DND-41 (cell line): ENCODE measurements around the gene RUNX3.

Experiments used
- ATAC-seq: fragments of 200-7000 bp; cut with Tn5 transposase; 3 replicates; pipeline ENCODE4 v1.9.1; 2021; ENCODE audit warnings: low read depth; ENCODE audit not compliant: insufficient read depth
- DNase-seq: peaks from one replicate; pipeline ENCODE4 v3.0.0-alpha.2; 2020
- H2AFZ ChIP-seq: 2 replicates; pipeline ENCODE4 v1.6.0; 2012; ENCODE audit warnings: low read depth, low read length
- H3K27ac ChIP-seq: 2 replicates; pipeline ENCODE4 v1.5.1; 2012; ENCODE audit warnings: low read length, inconsistent platforms
- H3K27me3 ChIP-seq: fragments of 200-600 bp; sonication (generic); 2 replicates; pipeline ENCODE4 v1.6.0; 2012; ENCODE audit warnings: low read length, mild to moderate bottlenecking, inconsistent platforms; ENCODE audit not compliant: insufficient read depth, poor library complexity
- H3K36me3 ChIP-seq: 2 replicates; pipeline ENCODE4 v1.5.1; 2012; ENCODE audit warnings: low read length, inconsistent platforms; ENCODE audit not compliant: insufficient read depth
- H3K4me1 ChIP-seq: 2 replicates; pipeline ENCODE4 v1.5.1; 2012; ENCODE audit warnings: mild to moderate bottlenecking, low read length; ENCODE audit not compliant: insufficient read depth
- H3K4me2 ChIP-seq: 2 replicates; pipeline ENCODE4 v1.6.0; 2012; ENCODE audit warnings: mild to moderate bottlenecking, moderate library complexity, low read length, inconsistent platforms; ENCODE audit not compliant: insufficient read depth
- H3K4me3 ChIP-seq, 2 experiments: fragments of 200-600 bp in 1 of 2; shearing (Covaris generic) in 1 of 2; 2 replicates each; pipeline ENCODE4 v1.5.1; 2012 to 2016; ENCODE audit warnings: inconsistent platforms in 2 of 2, low read length in 2 of 2, mild to moderate bottlenecking in 2 of 2, low read depth in 1 of 2, moderate library complexity in 1 of 2
- H3K79me2 ChIP-seq: 2 replicates; pipeline ENCODE4 v1.6.0; 2012; ENCODE audit warnings: low read length, inconsistent platforms; ENCODE audit not compliant: insufficient read depth
- H3K9ac ChIP-seq: 2 replicates; pipeline ENCODE4 v1.6.0; 2012; ENCODE audit warnings: low read depth, mild to moderate bottlenecking, inconsistent platforms, low read length, moderate library complexity
- H3K9me3 ChIP-seq: 2 replicates; pipeline ENCODE4 v1.5.1; 2012; ENCODE audit warnings: low read length, moderate library complexity, mild to moderate bottlenecking, inconsistent platforms; ENCODE audit not compliant: insufficient read depth, severe bottlenecking
- H4K20me1 ChIP-seq: 2 replicates; pipeline ENCODE4 v1.6.0; 2012; ENCODE audit warnings: low read length; ENCODE audit not compliant: insufficient read depth
- EZH2 ChIP-seq: IDR thresholded peaks from 3 replicates; pipeline ENCODE4 v1.6.1; 2012; ENCODE audit warnings: borderline replicate concordance, low read depth, mild to moderate bottlenecking, moderate library complexity, low read length, inconsistent platforms; ENCODE audit not compliant: severe bottlenecking
- TF ChIP-seq, protein P1 (sequence below): IDR thresholded peaks from 2 replicates; pipeline ENCODE4 v1.5.1; 2012; ENCODE audit warnings: borderline replicate concordance, low read length, moderate library complexity, mild to moderate bottlenecking; ENCODE audit not compliant: poor library complexity, severe bottlenecking; ENCODE audit errors: extremely low read depth

Gene RUNX3

DNA sequence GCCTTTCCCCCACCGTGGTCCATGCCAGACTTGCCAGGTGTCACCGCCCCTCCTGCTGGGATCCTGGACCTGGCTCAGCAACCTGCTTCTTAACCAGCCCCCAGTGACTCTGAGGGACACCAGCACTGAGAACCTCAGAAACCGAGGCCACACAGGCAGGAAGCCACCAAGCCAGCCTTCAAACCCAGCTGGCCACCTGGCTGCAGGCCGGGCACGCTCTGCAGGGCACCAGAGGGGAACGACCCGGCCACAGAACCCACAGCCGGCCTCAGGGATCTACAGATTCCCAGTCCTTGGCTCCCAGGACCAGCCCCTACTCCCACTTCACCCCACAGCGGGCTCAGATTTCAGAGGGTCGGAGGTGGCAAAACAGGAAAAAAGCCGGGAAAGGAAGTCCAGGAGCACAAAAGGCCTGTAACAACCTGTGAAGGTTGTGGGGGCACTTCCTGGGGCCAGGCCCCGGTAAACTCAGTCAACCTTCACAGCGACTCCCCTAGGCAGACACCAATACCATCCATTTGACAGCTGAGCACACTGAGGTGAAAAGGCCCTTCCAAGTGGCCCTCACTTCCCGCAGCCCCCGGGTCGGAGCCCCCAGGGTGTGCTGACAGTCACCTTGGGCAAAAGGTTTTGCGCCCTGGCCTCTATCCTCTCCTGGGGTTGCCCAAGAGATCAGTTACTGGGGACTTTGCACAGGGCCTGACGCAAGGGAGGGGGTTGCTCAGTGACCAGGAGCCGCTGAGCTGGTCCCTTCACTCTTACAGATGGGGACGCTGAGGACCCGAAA, 14.1 kb downstream of the RUNX3 start:
- Histone ChIP-seq H3K9me3 (no peaks in the 10 kb centered on the region), H3K27ac (no peak overlapping the region), H3K9ac (no peak overlapping the region), H3K4me2 (no peak overlapping the region), H3K27me3 (no peaks in the 10 kb centered on the region), H3K4me1 (no peaks in the 10 kb centered on the region), H3K36me3 (peaks cover 23% of the 10 kb centered on the region), H3K4me3 (no peak overlapping the region), H3K79me2 (no peaks in the 10 kb centered on the region), H2AFZ (no peak overlapping the region), H4K20me1 (peaks cover 13% of the 10 kb centered on the region)
- no peak for TF ChIP-seq EZH2
- TF ChIP-seq, protein P1, sequence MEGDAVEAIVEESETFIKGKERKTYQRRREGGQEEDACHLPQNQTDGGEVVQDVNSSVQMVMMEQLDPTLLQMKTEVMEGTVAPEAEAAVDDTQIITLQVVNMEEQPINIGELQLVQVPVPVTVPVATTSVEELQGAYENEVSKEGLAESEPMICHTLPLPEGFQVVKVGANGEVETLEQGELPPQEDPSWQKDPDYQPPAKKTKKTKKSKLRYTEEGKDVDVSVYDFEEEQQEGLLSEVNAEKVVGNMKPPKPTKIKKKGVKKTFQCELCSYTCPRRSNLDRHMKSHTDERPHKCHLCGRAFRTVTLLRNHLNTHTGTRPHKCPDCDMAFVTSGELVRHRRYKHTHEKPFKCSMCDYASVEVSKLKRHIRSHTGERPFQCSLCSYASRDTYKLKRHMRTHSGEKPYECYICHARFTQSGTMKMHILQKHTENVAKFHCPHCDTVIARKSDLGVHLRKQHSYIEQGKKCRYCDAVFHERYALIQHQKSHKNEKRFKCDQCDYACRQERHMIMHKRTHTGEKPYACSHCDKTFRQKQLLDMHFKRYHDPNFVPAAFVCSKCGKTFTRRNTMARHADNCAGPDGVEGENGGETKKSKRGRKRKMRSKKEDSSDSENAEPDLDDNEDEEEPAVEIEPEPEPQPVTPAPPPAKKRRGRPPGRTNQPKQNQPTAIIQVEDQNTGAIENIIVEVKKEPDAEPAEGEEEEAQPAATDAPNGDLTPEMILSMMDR = no peak
- DNase-seq = no peak
- ATAC-seq = no peak

DNA sequence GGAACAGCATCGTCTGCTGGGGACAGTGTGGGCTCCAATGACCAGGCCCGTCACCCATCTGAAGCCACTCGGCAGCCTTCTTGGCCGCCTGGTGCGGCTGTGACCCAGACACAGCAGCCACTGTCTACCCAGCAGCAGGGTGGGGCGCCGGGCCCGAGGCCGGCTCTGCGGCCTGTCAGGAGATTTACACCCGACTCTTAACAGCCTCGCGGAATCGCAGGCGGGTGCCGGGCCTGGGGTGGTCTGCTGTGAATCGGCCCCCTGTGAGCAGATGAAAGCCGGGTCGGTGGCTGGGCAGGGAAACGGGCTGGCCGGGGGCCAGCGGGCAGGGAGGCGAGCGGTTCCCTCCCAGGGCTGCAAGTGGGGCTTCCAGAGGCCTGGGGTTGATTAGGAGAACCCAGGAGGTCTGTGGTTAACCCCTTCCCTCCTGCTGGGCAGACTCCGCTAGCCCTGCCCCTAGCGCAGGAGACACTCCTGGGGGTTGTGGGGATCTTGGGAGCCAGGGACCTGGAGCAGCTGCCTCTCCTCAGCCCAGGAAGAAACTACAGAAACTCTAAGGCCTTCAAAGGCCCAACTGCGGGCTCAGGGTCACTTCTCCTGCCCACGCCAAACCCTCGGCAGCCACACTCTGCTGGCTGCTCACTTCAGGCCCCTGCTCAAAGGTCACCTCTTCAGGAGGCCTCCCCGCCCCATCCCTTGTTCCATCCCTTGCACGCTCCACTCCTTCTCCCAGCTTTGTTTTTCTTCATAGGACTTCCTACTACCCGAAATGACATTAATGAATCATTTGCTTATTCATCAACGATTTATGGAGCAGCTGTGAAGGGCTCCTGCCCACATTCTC, 15.6 kb downstream of the RUNX3 start:
- Histone ChIP-seq H3K36me3 (peaks cover 20% of the 10 kb centered on the region), H2AFZ (no peak overlapping the region), H3K4me3 (no peak overlapping the region), H3K4me2 (no peak overlapping the region), H4K20me1 (peaks cover 10% of the 10 kb centered on the region), H3K79me2 (no peaks in the 10 kb centered on the region), H3K9me3 (no peaks in the 10 kb centered on the region), H3K27ac (no peak overlapping the region), H3K27me3 (no peaks in the 10 kb centered on the region), H3K4me1 (no peaks in the 10 kb centered on the region), H3K9ac (no peak overlapping the region)
- ATAC-seq = no peak
- DNase-seq = no peak
- no peak for TF ChIP-seq EZH2
- TF ChIP-seq, protein P1 = no peak

DNA sequence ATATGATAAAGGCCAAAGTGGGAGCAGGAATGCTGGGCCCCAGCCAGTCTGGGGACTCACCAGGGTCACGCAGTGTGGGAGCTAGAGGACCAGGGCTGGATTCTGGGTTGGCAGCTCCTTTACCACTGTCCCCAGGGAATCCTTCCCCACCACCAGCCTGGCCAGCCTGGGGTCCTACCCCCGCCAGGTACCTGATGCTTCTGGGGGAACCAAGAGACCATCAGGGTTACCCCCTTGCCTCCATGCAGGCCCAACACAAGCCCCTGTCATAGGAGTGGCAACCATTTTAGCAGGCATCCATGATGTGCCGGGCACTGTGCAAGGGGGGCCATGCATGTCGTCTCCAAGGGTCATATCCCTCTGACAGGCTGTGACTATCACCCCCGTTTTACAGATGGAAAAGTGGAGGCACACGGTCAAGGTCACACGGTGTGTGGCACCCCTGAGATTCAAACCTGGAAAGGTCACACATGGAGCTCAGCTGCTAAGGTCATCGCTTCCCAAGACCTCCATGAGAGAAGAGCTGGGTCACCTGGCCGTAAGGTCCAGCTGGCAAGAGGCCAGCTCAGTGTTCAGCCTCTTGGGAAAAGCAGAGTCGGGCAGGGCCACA, 16.4 kb downstream of the RUNX3 start:
- ATAC-seq = no peak
- no peak for TF ChIP-seq EZH2
- TF ChIP-seq, protein P1 = no peak
- Histone ChIP-seq H3K4me2 (no peak overlapping the region), H4K20me1 (peaks cover 12% of the 10 kb centered on the region), H2AFZ (no peak overlapping the region), H3K9ac (no peak overlapping the region), H3K27me3 (no peaks in the 10 kb centered on the region), H3K79me2 (no peaks in the 10 kb centered on the region), H3K9me3 (no peaks in the 10 kb centered on the region), H3K27ac (no peak overlapping the region), H3K4me1 (no peaks in the 10 kb centered on the region), H3K36me3 (peaks cover 18% of the 10 kb centered on the region), H3K4me3 (no peak overlapping the region)
- DNase-seq = no peak
